Subcutaneous abdominal adipose tissue (tissue), 5 donors: Measurements from ENCODE around the gene FOXO3.

ENCODE experiments used
- H3K27ac ChIP-seq: one replicate; pipeline ENCODE4 v1.7.0; 2013; ENCODE audit warnings: low read depth, mild to moderate bottlenecking, inconsistent platforms, low read length, moderate library complexity
- H3K27me3 ChIP-seq, 5 donors: one replicate each; pipeline ENCODE4 v1.7.0; 2013; ENCODE audit warnings: low read length in 5 of 5, inconsistent platforms in 1 of 5; ENCODE audit not compliant: control insufficient read depth in 5 of 5, insufficient read depth in 4 of 5
- H3K36me3 ChIP-seq, 5 donors: one replicate each; pipeline ENCODE4 v1.7.0; 2013; ENCODE audit warnings: low read length in 5 of 5; ENCODE audit not compliant: control insufficient read depth in 5 of 5, insufficient read depth in 5 of 5
- H3K4me1 ChIP-seq, 5 donors: one replicate each; pipeline ENCODE4 v1.7.0; 2013; ENCODE audit warnings: low read length in 5 of 5, mild to moderate bottlenecking in 3 of 5, moderate library complexity in 1 of 5; ENCODE audit not compliant: control insufficient read depth in 5 of 5, insufficient read depth in 5 of 5
- H3K4me3 ChIP-seq, 5 donors: one replicate each; pipeline ENCODE4 v1.7.0; 2013; ENCODE audit warnings: low read length in 5 of 5, low read depth in 1 of 5
- H3K9ac ChIP-seq, 5 donors: one replicate each; pipeline ENCODE4 v1.7.0; 2013; ENCODE audit warnings: low read length in 5 of 5, mild to moderate bottlenecking in 4 of 5, moderate library complexity in 3 of 5
- H3K9me3 ChIP-seq, 5 donors: one replicate each; pipeline ENCODE4 v1.7.0; 2013; ENCODE audit warnings: low read length in 5 of 5; ENCODE audit not compliant: control insufficient read depth in 5 of 5
- donor health status: healthy.
- donor health status: healthy.
- donor health status: healthy.
- donor health status: healthy.
- donor health status: healthy.

Gene FOXO3

GRCh38 chr6:108574457-108575141, 13.9 kb downstream of the FOXO3 start:
- H3K36me3 ChIP-seq = peaks cover 16 to 44% (median 28%) of the 10 kb centered on the region in 5 donors
- H3K27me3 ChIP-seq = no peaks in the 10 kb centered on the region
- H3K27ac ChIP-seq = no peak overlapping the region
- H3K4me1 ChIP-seq = peaks cover 0 to 42% (median 32%) of the 10 kb centered on the region in 5 donors
- peak overlapping the region in 1 of 5 donors; percentile 37 for H3K4me3 ChIP-seq
- peak overlapping the region in 1 of 5 donors; percentile 16 for H3K9ac ChIP-seq
- no peaks in the 10 kb centered on the region for H3K9me3 ChIP-seq

GRCh38 chr6:108575905-108576494, 15.3 kb downstream of the FOXO3 start:
- H3K9me3 ChIP-seq = no peaks in the 10 kb centered on the region
- no peak overlapping the region for H3K9ac ChIP-seq
- H3K27ac ChIP-seq = no peak overlapping the region
- H3K36me3 ChIP-seq = peaks cover 10 to 32% (median 20%) of the 10 kb centered on the region in 5 donors
- H3K4me3 ChIP-seq = no peak overlapping the region
- H3K4me1 ChIP-seq = peaks cover 0 to 54% (median 41%) of the 10 kb centered on the region in 5 donors
- H3K27me3 ChIP-seq = no peaks in the 10 kb centered on the region

GRCh38 chr6:108576709-108577108, 16.0 kb downstream of the FOXO3 start:
- H3K4me1 ChIP-seq = peaks cover 0 to 61% (median 48%) of the 10 kb centered on the region in 5 donors
- no peak overlapping the region for H3K27ac ChIP-seq
- H3K27me3 ChIP-seq = no peaks in the 10 kb centered on the region

GRCh38 chr6:108578166-108578565, 17.4 kb downstream of the FOXO3 start:
- Histone ChIP-seq H3K36me3 (peaks cover 0 to 18% (median 10%) of the 10 kb centered on the region in 5 donors), H3K27ac (no peak overlapping the region), H3K4me1 (peaks cover 1 to 75% (median 63%) of the 10 kb centered on the region in 5 donors), H3K9ac (no peak overlapping the region), H3K9me3 (no peaks in the 10 kb centered on the region), H3K27me3 (no peaks in the 10 kb centered on the region), H3K4me3 (no peak overlapping the region)

More at GRCh38 chr6:108576709-108577108, 16.0 kb downstream of the FOXO3 start:
- peak overlapping the region in 1 of 5 donors; percentile 21 for H3K9ac ChIP-seq
- H3K9me3 ChIP-seq = no peaks in the 10 kb centered on the region
- H3K36me3 ChIP-seq = peaks cover 5 to 25% (median 16%) of the 10 kb centered on the region in 5 donors
- H3K4me3 ChIP-seq = no peak overlapping the region

GRCh38 chr6:108578595-108579327, 18.0 kb downstream of the FOXO3 start:
- H3K4me1 ChIP-seq = peaks cover 1 to 81% (median 69%) of the 10 kb centered on the region in 5 donors
- H3K36me3 ChIP-seq = peaks cover 0 to 16% (median 10%) of the 10 kb centered on the region in 5 donors
- H3K27me3 ChIP-seq = no peaks in the 10 kb centered on the region
- no peak overlapping the region for H3K9ac ChIP-seq
- no peak overlapping the region for H3K4me3 ChIP-seq
- H3K9me3 ChIP-seq = no peaks in the 10 kb centered on the region
- no peak overlapping the region for H3K27ac ChIP-seq

GRCh38 chr6:108579328-108579721, 18.6 kb downstream of the FOXO3 start:
- Histone ChIP-seq H3K27ac (no peak overlapping the region), H3K9ac (no peak overlapping the region), H3K36me3 (peaks cover 0 to 16% (median 10%) of the 10 kb centered on the region in 5 donors), H3K27me3 (no peaks in the 10 kb centered on the region), H3K4me1 (peaks cover 1 to 79% (median 71%) of the 10 kb centered on the region in 5 donors), H3K9me3 (no peaks in the 10 kb centered on the region), H3K4me3 (no peak overlapping the region)

- Histone ChIP-seq H3K4me1 (peaks cover 1 to 77% (median 71%) of the 10 kb centered on the region in 5 donors), H3K9ac (peak overlapping the region in 1 of 5 donors; percentile 3), H3K36me3 (peaks cover 0 to 16% (median 10%) of the 10 kb centered on the region in 5 donors), H3K4me3 (peak overlapping the region in 1 of 5 donors; percentile 5), H3K9me3 (no peaks in the 10 kb centered on the region), H3K27me3 (no peaks in the 10 kb centered on the region), H3K27ac (peak overlapping the region; percentile 87)
Observed at GRCh38 chr6:108580646-108581045, 19.9 kb downstream of the FOXO3 start.

- no peaks in the 10 kb centered on the region for H3K9me3 ChIP-seq
- peak overlapping the region in 2 of 5 donors; percentile 3 to 19 for H3K9ac ChIP-seq
- peak overlapping the region; percentile 87 for H3K27ac ChIP-seq
- H3K27me3 ChIP-seq = no peaks in the 10 kb centered on the region
- H3K4me3 ChIP-seq = peak overlapping the region in 3 of 5 donors; percentile 5 to 36 (median 6)
- H3K36me3 ChIP-seq = peaks cover 0 to 16% (median 10%) of the 10 kb centered on the region in 5 donors
- H3K4me1 ChIP-seq = peaks cover 1 to 81% (median 71%) of the 10 kb centered on the region in 5 donors
Observed at GRCh38 chr6:108581237-108581931, 20.7 kb downstream of the FOXO3 start.

- H3K36me3 ChIP-seq = peaks cover 0 to 16% (median 10%) of the 10 kb centered on the region in 5 donors
- H3K27ac ChIP-seq = peak overlapping the region; percentile 87
- H3K9ac ChIP-seq = peak overlapping the region in 1 of 5 donors; percentile 19
- H3K9me3 ChIP-seq = no peaks in the 10 kb centered on the region
- no peaks in the 10 kb centered on the region for H3K27me3 ChIP-seq
- peaks cover 1 to 79% (median 68%) of the 10 kb centered on the region in 5 donors for H3K4me1 ChIP-seq
- no peak overlapping the region for H3K4me3 ChIP-seq
Observed at GRCh38 chr6:108581932-108582475, 21.3 kb downstream of the FOXO3 start.
